Fibroblast of lung (primary cell): ENCODE data around the gene FNDC3B.
A peak's percentile ranks its signal among the peaks of the same experiment; 100 is the strongest.

Source experiments
- EZH2 ChIP-seq: IDR thresholded peaks from 2 replicates; pipeline ENCODE4 v1.5.1; 2012; ENCODE audit warnings: low read length, control low read depth, mild to moderate bottlenecking; ENCODE audit errors: missing control alignments
- TF ChIP-seq, protein P1 (sequence below), 2 donors: IDR thresholded peaks in 1 of 2; conservative IDR thresholded peaks in 1 of 2; 1 replicate in 1 of 2; 2 replicates in 1 of 2; pipeline ENCODE4 v1.5.1; 2011 to 2012; ENCODE audit warnings: low read length in 2 of 2, control low read depth in 1 of 2, inconsistent platforms in 1 of 2, low read depth in 1 of 2, mild to moderate bottlenecking in 1 of 2

DNA sequence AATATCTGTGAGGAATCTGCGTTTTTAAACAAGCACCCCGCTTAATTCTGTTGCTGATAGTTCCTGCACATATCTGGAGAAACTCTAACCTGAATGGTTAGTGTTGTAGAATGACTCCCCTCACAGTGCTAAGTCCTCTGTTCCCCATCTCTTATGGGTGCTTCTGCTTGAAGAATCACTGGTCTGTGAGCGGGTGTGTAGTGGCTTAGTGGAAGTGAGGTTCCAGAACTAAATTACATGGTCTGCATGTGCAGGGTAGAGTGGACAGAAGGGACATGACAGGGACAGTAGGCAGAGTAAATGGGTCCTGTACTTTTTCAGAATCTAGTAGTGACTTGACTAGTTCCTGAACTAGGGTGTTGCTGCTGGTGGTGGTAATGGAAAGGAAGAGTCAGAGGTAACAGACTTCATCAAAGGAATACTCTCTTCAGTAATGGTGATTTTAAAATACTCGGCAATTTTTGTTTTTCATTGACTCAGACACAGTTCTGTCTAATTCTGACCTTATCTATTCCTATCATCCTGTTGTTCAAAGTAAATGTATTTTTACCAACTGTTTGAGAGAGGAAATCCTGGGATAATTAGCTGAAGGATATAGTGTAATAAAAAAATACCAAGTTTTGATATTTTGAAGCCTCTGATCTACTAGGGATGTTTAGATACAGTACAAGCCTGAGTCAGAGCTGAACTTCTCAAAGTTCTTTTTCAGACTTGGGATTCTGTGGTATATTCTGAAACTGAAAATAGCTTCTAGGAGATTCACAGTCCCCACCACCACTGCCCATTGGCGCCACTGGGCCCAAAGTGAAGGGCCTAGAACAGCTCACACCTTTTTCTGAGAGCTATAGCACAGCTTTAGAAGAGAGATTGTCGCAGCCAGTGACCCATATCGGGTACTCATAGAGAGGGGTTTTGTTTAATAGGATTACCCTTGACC is 55.5 kb downstream of the FNDC3B start:
- TF ChIP-seq, protein P1, sequence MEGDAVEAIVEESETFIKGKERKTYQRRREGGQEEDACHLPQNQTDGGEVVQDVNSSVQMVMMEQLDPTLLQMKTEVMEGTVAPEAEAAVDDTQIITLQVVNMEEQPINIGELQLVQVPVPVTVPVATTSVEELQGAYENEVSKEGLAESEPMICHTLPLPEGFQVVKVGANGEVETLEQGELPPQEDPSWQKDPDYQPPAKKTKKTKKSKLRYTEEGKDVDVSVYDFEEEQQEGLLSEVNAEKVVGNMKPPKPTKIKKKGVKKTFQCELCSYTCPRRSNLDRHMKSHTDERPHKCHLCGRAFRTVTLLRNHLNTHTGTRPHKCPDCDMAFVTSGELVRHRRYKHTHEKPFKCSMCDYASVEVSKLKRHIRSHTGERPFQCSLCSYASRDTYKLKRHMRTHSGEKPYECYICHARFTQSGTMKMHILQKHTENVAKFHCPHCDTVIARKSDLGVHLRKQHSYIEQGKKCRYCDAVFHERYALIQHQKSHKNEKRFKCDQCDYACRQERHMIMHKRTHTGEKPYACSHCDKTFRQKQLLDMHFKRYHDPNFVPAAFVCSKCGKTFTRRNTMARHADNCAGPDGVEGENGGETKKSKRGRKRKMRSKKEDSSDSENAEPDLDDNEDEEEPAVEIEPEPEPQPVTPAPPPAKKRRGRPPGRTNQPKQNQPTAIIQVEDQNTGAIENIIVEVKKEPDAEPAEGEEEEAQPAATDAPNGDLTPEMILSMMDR (conservative IDR thresholded peaks at IDR 0.05 in 1 of 2, IDR thresholded peaks at IDR 0.05 in 1 of 2; ENCODE audit: low read depth in 1 of 2, low read length in 2 of 2), result peak in 1 of 2 donors; percentile 6
- no peak for TF ChIP-seq EZH2
